Measurements from ENCODE around the gene HMGA1. TPM values are rescaled to one million over a fixed set of nuclear protein-coding genes. Genes with fewer than 3 reads are reported as not detected.

The HMGA1 gene
- total and polyA plus RNA-seq, 2 of the 13 experiments (the other 11 are each of a cell fraction or from before 2014, with no cell fraction given) = 117 to 145 TPM

GRCh38 chr6:34223381-34223955 is 13.2 kb upstream of the HMGA1 start (continued):
- TF ChIP-seq CSRNP2 (CRISPR knock-in tag; conservative IDR thresholded peaks at IDR 0.05; ENCODE audit: low read depth) (no peak), GMEB2 (CRISPR knock-in tag; IDR thresholded peaks at IDR 0.05; ENCODE audit: low read depth) (no peak), ATF6 (CRISPR knock-in tag; conservative IDR thresholded peaks at IDR 0.05) (no peak), CTCF (CRISPR knock-in tag; IDR thresholded peaks at IDR 0.05) (no peak), ZSCAN30 (CRISPR knock-in tag; IDR thresholded peaks at IDR 0.05) (no peak), ATAD3A (CRISPR knock-in tag; IDR thresholded peaks at IDR 0.05) (no peak), KLF16 (CRISPR knock-in tag; IDR thresholded peaks at IDR 0.05) (no peak; a peak in 1 of 4 replicates), ATRX (CRISPR knock-in tag; IDR thresholded peaks at IDR 0.05; ENCODE audit: borderline replicate concordance) (no peak), ZNF335 (CRISPR knock-in tag; IDR thresholded peaks at IDR 0.05) (no peak), KDM4B (CRISPR knock-in tag; IDR thresholded peaks at IDR 0.05) (no peak), ZFP1 (CRISPR knock-in tag; IDR thresholded peaks at IDR 0.05) (no peak), KDM5B (CRISPR knock-in tag; IDR thresholded peaks at IDR 0.05; ENCODE audit: borderline replicate concordance) (0 out of 2 replicates have a peak, but pooled peaks have one; percentile 3), MLX (CRISPR knock-in tag; IDR thresholded peaks at IDR 0.05) (no peak), PATZ1 (CRISPR knock-in tag; IDR thresholded peaks at IDR 0.05) (no peak), MAZ (IDR thresholded peaks at IDR 0.05; ENCODE audit: borderline replicate concordance, low read depth, low read length) (no peak), MAZ (CRISPR knock-in tag; IDR thresholded peaks at IDR 0.05; ENCODE audit: low read depth) (no peak)

Measured in HepG2 (cell line).